ENCODE results near the gene GYS1.

GRCh38 chr19:48945817-48946216, 47.3 kb downstream of the GYS1 start:
- TF ChIP-seq CTCF (IDR thresholded peaks at IDR 0.05) (no peak), POLR2AphosphoS5 (IDR thresholded peaks at IDR 0.05) (no peak), POLR2A (IDR thresholded peaks at IDR 0.05; ENCODE audit: low read depth) (no peak), EP300 (IDR thresholded peaks at IDR 0.05) (no peak)
